HepG2 (cell line): ENCODE measurements around the gene APC2. TPM values are rescaled to one million over a fixed set of nuclear protein-coding genes. Genes with fewer than 3 reads are reported as not detected.

Source experiments
- ARHGAP35 ChIP-seq: sonication (generic); formaldehyde crosslinking; IDR thresholded peaks from 2 replicates; pipeline ENCODE4 v1.9.0; 2022; ENCODE audit warnings: mild to moderate bottlenecking, inconsistent platforms, moderate library complexity, missing genetic modification reagents, borderline replicate concordance
- ARNTL ChIP-seq: sonication (generic); formaldehyde crosslinking; IDR thresholded peaks from 2 replicates; pipeline ENCODE4 v1.4.0; 2020; ENCODE audit warnings: mild to moderate bottlenecking, missing genetic modification reagents
- EEA1 ChIP-seq: sonication (generic); formaldehyde crosslinking; IDR thresholded peaks from 2 replicates; pipeline ENCODE4 v1.5.1; 2020; ENCODE audit warnings: mild to moderate bottlenecking, missing genetic modification reagents, borderline replicate concordance
- ELK4 ChIP-seq: sonication (generic); formaldehyde crosslinking; IDR thresholded peaks from 2 replicates; pipeline ENCODE4 v1.9.0; 2021; ENCODE audit warnings: missing genetic modification reagents, borderline replicate concordance
- ETV5 ChIP-seq: IDR thresholded peaks from 2 replicates; pipeline ENCODE4 v1.6.1; 2018; ENCODE audit warnings: missing biosample characterization, missing genetic modification reagents, inconsistent platforms, borderline replicate concordance
- FOSL1 ChIP-seq: sonication (generic); formaldehyde crosslinking; IDR thresholded peaks from 2 replicates; pipeline ENCODE4 v1.9.0; 2021; ENCODE audit warnings: missing genetic modification reagents, borderline replicate concordance
- FOXK1 ChIP-seq: sonication (generic); formaldehyde crosslinking; IDR thresholded peaks from 2 replicates; pipeline ENCODE4 v1.4.0; 2020; ENCODE audit warnings: low read depth, missing genetic modification reagents, borderline replicate concordance
- HCFC1 ChIP-seq: fragments of 150-350 bp; IDR thresholded peaks from 2 replicates; pipeline ENCODE4 v1.6.1; 2014; ENCODE audit warnings: low read depth, low read length
- HOXA9 ChIP-seq: sonication (generic); formaldehyde crosslinking; IDR thresholded peaks from 2 replicates; pipeline ENCODE4 v1.8.1; 2022; ENCODE audit warnings: missing genetic modification reagents, mild to moderate bottlenecking, moderate library complexity, borderline replicate concordance
- MED1 ChIP-seq: sonication (generic); formaldehyde crosslinking; IDR thresholded peaks from 2 replicates; pipeline ENCODE4 v1.4.0; 2020; ENCODE audit warnings: missing genetic modification reagents
- MTF2 ChIP-seq: sonication (generic); formaldehyde crosslinking; IDR thresholded peaks from 2 replicates; pipeline ENCODE4 v1.5.0; 2020; ENCODE audit warnings: missing genetic modification reagents, borderline replicate concordance
- PTBP1 ChIP-seq: fragments of 200-400 bp; formaldehyde crosslinking; IDR thresholded peaks from 2 replicates; pipeline ENCODE4 v1.6.1; 2018; ENCODE audit warnings: low read length, low read depth; ENCODE audit not compliant: poor library complexity, severe bottlenecking
- RBM39 ChIP-seq: fragments of 200-400 bp; formaldehyde crosslinking; IDR thresholded peaks from one replicate; pipeline ENCODE4 v1.6.1; 2018; ENCODE audit warnings: antibody characterized with exemption, mild to moderate bottlenecking, low read depth, low read length; ENCODE audit not compliant: poor library complexity, severe bottlenecking
- REXO4 ChIP-seq: sonication (generic); formaldehyde crosslinking; IDR thresholded peaks from 2 replicates; pipeline ENCODE4 v1.8.0; 2022; ENCODE audit warnings: missing genetic modification reagents, mild to moderate bottlenecking, borderline replicate concordance
- RFX1 ChIP-seq: fragments of 450-650 bp; IDR thresholded peaks from 2 replicates; pipeline ENCODE4 v1.6.1; 2017
- SP4 ChIP-seq: sonication (generic); formaldehyde crosslinking; IDR thresholded peaks from 2 replicates; pipeline ENCODE4 v1.8.1; 2023; ENCODE audit warnings: mild to moderate bottlenecking, missing genetic modification reagents
- SPEN ChIP-seq: sonication (generic); formaldehyde crosslinking; IDR thresholded peaks from 2 replicates; pipeline ENCODE4 v1.5.1; 2020; ENCODE audit warnings: low read depth, mild to moderate bottlenecking, missing genetic modification reagents
- TEAD2 ChIP-seq: sonication (generic); formaldehyde crosslinking; IDR thresholded peaks from 2 replicates; pipeline ENCODE4 v1.9.0; 2021; ENCODE audit warnings: missing genetic modification reagents
- TFDP1 ChIP-seq: IDR thresholded peaks from 2 replicates; pipeline ENCODE4 v1.6.1; 2016; ENCODE audit warnings: missing compliant biosample characterization, missing genetic modification reagents, borderline replicate concordance
- TFDP2 ChIP-seq: sonication (generic); formaldehyde crosslinking; IDR thresholded peaks from 2 replicates; pipeline ENCODE4 v1.4.0; 2020; ENCODE audit warnings: missing genetic modification reagents
- YEATS4 ChIP-seq: sonication (generic); formaldehyde crosslinking; IDR thresholded peaks from 2 replicates; pipeline ENCODE4 v1.4.0; 2020; ENCODE audit warnings: missing genetic modification reagents, borderline replicate concordance
- ZBTB8A ChIP-seq: sonication (generic); formaldehyde crosslinking; IDR thresholded peaks from 2 replicates; pipeline ENCODE4 v1.4.0; 2020; ENCODE audit warnings: mild to moderate bottlenecking, low read depth, missing genetic modification reagents, borderline replicate concordance
- ZFY ChIP-seq: sonication (generic); formaldehyde crosslinking; IDR thresholded peaks from 2 replicates; pipeline ENCODE4 v1.4.0; 2020; ENCODE audit warnings: missing genetic modification reagents
- ZMYM2 ChIP-seq: sonication (generic); formaldehyde crosslinking; IDR thresholded peaks from 2 replicates; pipeline ENCODE4 v1.8.0; 2022; ENCODE audit warnings: mild to moderate bottlenecking, missing genetic modification reagents
- ZNF296 ChIP-seq: sonication (generic); formaldehyde crosslinking; conservative IDR thresholded peaks from 2 replicates; pipeline ENCODE4 v1.5.0; 2020; ENCODE audit warnings: mild to moderate bottlenecking, missing genetic modification reagents
- ZNF629 ChIP-seq: sonication (generic); formaldehyde crosslinking; conservative IDR thresholded peaks from 2 replicates; pipeline ENCODE4 v1.5.0; 2020; ENCODE audit warnings: missing genetic modification reagents
- ZNF773 ChIP-seq: sonication (generic); formaldehyde crosslinking; IDR thresholded peaks from 2 replicates; pipeline ENCODE4 v1.4.0; 2020; ENCODE audit warnings: missing genetic modification reagents, borderline replicate concordance
- ZNF850 ChIP-seq: sonication (generic); formaldehyde crosslinking; conservative IDR thresholded peaks from 2 replicates; pipeline ENCODE4 v1.9.0; 2021; ENCODE audit warnings: mild to moderate bottlenecking, missing genetic modification reagents
- polyA plus RNA-seq, 8 experiments: library from polyadenylated mRNA; depleted of rRNA in 3 of 8; stranded (reverse) in 7 of 8; unstranded in 1 of 8; fragments of >200 nt; fragmentation: Illumina TruSeq in 4 of 8; extraction: Trizol in 4 of 8; gene quantifications; 2 replicates each; pipeline versions ENCODE4 v1.2.1 to v1.2.3, GENCODE V29; 2011 to 2016; ENCODE audit warnings: low read depth in 4 of 8, missing spikeins in 1 of 8, mixed read lengths in 1 of 8; ENCODE audit not compliant: insufficient read depth in 1 of 8
- total RNA-seq, 5 experiments: library from RNA; depleted of rRNA; stranded (reverse); fragments of >200 nt; fragmentation: Illumina TruSeq; extraction: Trizol; gene quantifications; 2 replicates each; pipeline ENCODE4 v1.2.3, GENCODE V29; 2016; ENCODE audit warnings: low read depth in 1 of 5

APC2 gene
- total and polyA plus RNA-seq, 2 of the 13 experiments (the other 11 are each of a cell fraction or from before 2014, with no cell fraction given): 0.08 to 0.22 TPM

- no peak for TF ChIP-seq FOSL1 (CRISPR knock-in tag)
- TF ChIP-seq ZFY (CRISPR knock-in tag): peak; percentile 80
- no peak for TF ChIP-seq HOXA9 (CRISPR knock-in tag)
- TF ChIP-seq RBM39: no peak
- no peak for TF ChIP-seq MTF2 (CRISPR knock-in tag)
- no peak for TF ChIP-seq HCFC1
- TF ChIP-seq ZNF850 (CRISPR knock-in tag): no peak
- TF ChIP-seq FOXK1: no peak
- peak; percentile 45; the same call in 1 of the 2 replicates for TF ChIP-seq EEA1
- no peak for TF ChIP-seq PTBP1
- 0 out of 2 replicates have a peak, but pooled peaks have one; percentile 29 for TF ChIP-seq MED1
- TF ChIP-seq ZMYM2 (CRISPR knock-in tag): no peak
- no peak; the same call in 1 of the 2 replicates for TF ChIP-seq TFDP2 (CRISPR knock-in tag)
- no peak for TF ChIP-seq ZNF629 (CRISPR knock-in tag)
- TF ChIP-seq REXO4: no peak
- no peak for TF ChIP-seq ZBTB8A (CRISPR knock-in tag)
- TF ChIP-seq ETV5 (CRISPR knock-in tag): no peak
- TF ChIP-seq RFX1: no peak
- 0 out of 2 replicates have a peak, but pooled peaks have one; percentile 14 for TF ChIP-seq YEATS4 (CRISPR knock-in tag)
- no peak for TF ChIP-seq ARHGAP35 (CRISPR knock-in tag)
- peak; percentile 60; the same call in 1 of the 2 replicates for TF ChIP-seq TFDP1 (CRISPR knock-in tag)
- TF ChIP-seq ELK4 (CRISPR knock-in tag): no peak
- TF ChIP-seq ZNF296 (CRISPR knock-in tag): 0 out of 2 replicates have a peak, but pooled peaks have one; percentile 13
- TF ChIP-seq SPEN: peak; percentile 47
- peak; percentile 30; the same call in 1 of the 2 replicates for TF ChIP-seq ZNF773 (CRISPR knock-in tag)
- no peak for TF ChIP-seq TEAD2 (CRISPR knock-in tag)
- no peak for TF ChIP-seq ARNTL (CRISPR knock-in tag)
- peak; percentile 40; the same call in 1 of the 2 replicates for TF ChIP-seq SP4
Observed at GRCh38 chr19:1401138-1401888, 48.6 kb upstream of the APC2 start, which contains the start of gene GAMT (continued).
